Measurements from ENCODE around the gene FAM228B.
A peak's percentile ranks its signal among the peaks of the same experiment; 100 is the strongest.
"Not testable (repeated sequence)": the region's sequence is repeated elsewhere in the genome, so short reads cannot be mapped to it uniquely, and the experiment has no call there.

FAM228B gene

GRCh38 chr2:24162494-24162893 lies 39.2 kb downstream of the FAM228B start:
- DNase-seq = no peak

GRCh38 chr2:24163186-24163585 lies 39.9 kb downstream of the FAM228B start:
- DNase-seq = no peak

- no peak for DNase-seq
Observed at GRCh38 chr2:24163601-24164000, 40.3 kb downstream of the FAM228B start.

- DNase-seq = peak; percentile 44
Observed at GRCh38 chr2:24164416-24164973, 41.2 kb downstream of the FAM228B start.

- no peak for DNase-seq
Observed at GRCh38 chr2:24169023-24169422, 45.8 kb downstream of the FAM228B start.

- DNase-seq = no peak
Observed at GRCh38 chr2:24174851-24175277, 51.6 kb downstream of the FAM228B start, which contains the start of gene FAM228A. FAM228A (plus strand) TSS chr2:24175053; CDS start chr2:24175481, 428 bp downstream.

- no peak for DNase-seq
Observed at GRCh38 chr2:24175631-24176187, 52.4 kb downstream of the FAM228B start.

GRCh38 chr2:24176326-24176725 lies 53.1 kb downstream of the FAM228B start:
- DNase-seq = no peak

GRCh38 chr2:24179683-24180082 lies 56.4 kb downstream of the FAM228B start:
- no peak for DNase-seq

GRCh38 chr2:24181849-24182248 lies 58.6 kb downstream of the FAM228B start:
- DNase-seq = no peak

- no peak for DNase-seq
Observed at GRCh38 chr2:24182507-24182906, 59.2 kb downstream of the FAM228B start.

GRCh38 chr2:24183366-24184069 lies 60.2 kb downstream of the FAM228B start:
- DNase-seq = no peak

- no peak for DNase-seq
Observed at GRCh38 chr2:24189551-24189950, 66.3 kb downstream of the FAM228B start.

- DNase-seq = no peak
Observed at GRCh38 chr2:24190503-24190902, 67.2 kb downstream of the FAM228B start.

GRCh38 chr2:24191156-24191555 lies 67.9 kb downstream of the FAM228B start:
- no peak for DNase-seq

GRCh38 chr2:24191848-24192247 lies 68.6 kb downstream of the FAM228B start:
- DNase-seq = no peak

GRCh38 chr2:24197213-24197612 lies 73.9 kb downstream of the FAM228B start:
- not testable (repeated sequence) for DNase-seq

GRCh38 chr2:24199968-24200590 lies 76.8 kb downstream of the FAM228B start:
- no peak for DNase-seq

GRCh38 chr2:24200799-24201198 lies 77.5 kb downstream of the FAM228B start:
- DNase-seq = no peak

GRCh38 chr2:24203029-24203786 lies 79.9 kb downstream of the FAM228B start:
- no peak for DNase-seq

GRCh38 chr2:24203787-24204150 lies 80.5 kb downstream of the FAM228B start:
- no peak for DNase-seq

GRCh38 chr2:24204505-24204904 lies 81.2 kb downstream of the FAM228B start:
- DNase-seq = no peak

GRCh38 chr2:24205131-24205530 lies 81.9 kb downstream of the FAM228B start:
- no peak for DNase-seq
